Activated T-cell treated with anti-CD3 and anti-CD28 coated beads for 48 hours (primary cell): ENCODE measurements around the gene FAM107B.

ENCODE experiments used
- DNase-seq: peaks from one replicate; pipeline ENCODE4 v3.0.0-alpha.2; 2020; ENCODE audit warnings: low read depth

Gene FAM107B

GRCh38 chr10:14578060-14578952 lies 196.4 kb downstream of the FAM107B start:
- no peak for DNase-seq

- DNase-seq, result no peak
These were observed 199.8 kb downstream of the FAM107B start for GRCh38 chr10:14574885-14575284.

GRCh38 chr10:14574291-14574690 lies 200.4 kb downstream of the FAM107B start:
- DNase-seq, result no peak

- DNase-seq, result no peak
These were observed 200.9 kb downstream of the FAM107B start for GRCh38 chr10:14573666-14574261.

GRCh38 chr10:14572811-14573210 lies 201.9 kb downstream of the FAM107B start:
- no peak for DNase-seq

- DNase-seq, result peak; percentile 36
These were observed 202.7 kb downstream of the FAM107B start for GRCh38 chr10:14571866-14572507.

GRCh38 chr10:14570800-14571199 lies 203.9 kb downstream of the FAM107B start:
- DNase-seq, result no peak

- no peak for DNase-seq
These were observed 205.2 kb downstream of the FAM107B start for GRCh38 chr10:14569274-14570060.

- no peak for DNase-seq
These were observed 207.3 kb downstream of the FAM107B start for GRCh38 chr10:14567421-14567820.

GRCh38 chr10:14566498-14566897 lies 208.2 kb downstream of the FAM107B start:
- DNase-seq, result no peak

GRCh38 chr10:14565199-14565598 lies 209.5 kb downstream of the FAM107B start:
- no peak for DNase-seq

GRCh38 chr10:14564268-14564744 lies 210.4 kb downstream of the FAM107B start:
- no peak for DNase-seq

GRCh38 chr10:14563359-14563940 lies 211.2 kb downstream of the FAM107B start:
- no peak for DNase-seq

GRCh38 chr10:14563076-14563336 lies 211.7 kb downstream of the FAM107B start:
- no peak for DNase-seq

- DNase-seq, result no peak
These were observed 212.2 kb downstream of the FAM107B start for GRCh38 chr10:14562218-14563075.

- no peak for DNase-seq
These were observed 213.6 kb downstream of the FAM107B start for GRCh38 chr10:14560791-14561765.

- peak; percentile 69 for DNase-seq
These were observed 214.4 kb downstream of the FAM107B start for GRCh38 chr10:14560274-14560673.

GRCh38 chr10:14558025-14558424 lies 216.7 kb downstream of the FAM107B start:
- DNase-seq, result no peak

GRCh38 chr10:14557567-14557966 lies 217.1 kb downstream of the FAM107B start:
- no peak for DNase-seq
